ENCODE measurements around the gene GJA8.

Gene GJA8

DNA sequence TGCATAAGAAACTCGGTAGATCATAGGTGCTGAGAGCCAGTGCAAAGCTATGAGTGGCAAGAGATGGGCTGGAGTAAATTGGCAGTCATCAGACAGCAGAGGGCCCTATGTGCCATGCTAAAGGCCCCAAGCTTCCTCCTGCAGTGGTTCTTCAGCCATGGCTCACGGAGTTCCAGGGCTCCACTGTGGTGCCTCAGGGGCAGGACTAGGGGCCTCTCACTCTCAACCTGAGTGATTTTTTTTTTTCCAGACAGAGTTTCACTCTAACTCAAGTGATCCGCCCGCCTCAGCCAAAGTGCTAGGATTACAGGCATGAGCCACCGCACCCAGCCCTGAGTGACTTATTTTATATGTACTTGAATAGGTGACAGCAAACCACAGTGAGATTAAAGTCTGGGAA lies 10.4 kb upstream of the GJA8 start:
- no peak for TF ChIP-seq Cebpa-rat (IDR thresholded peaks at IDR 0.05)
- H3K27ac ChIP-seq: no peak overlapping the region
- H3K9ac ChIP-seq: no peak overlapping the region
- no peaks in the 10 kb centered on the region for H3K9me3 ChIP-seq
- no peaks in the 10 kb centered on the region for H3K36me3 ChIP-seq
- no peak overlapping the region for H3K4me2 ChIP-seq
- no peaks in the 10 kb centered on the region for H3K4me1 ChIP-seq
- no peak overlapping the region for H3K4me3 ChIP-seq
- H4K20me1 ChIP-seq: no peaks in the 10 kb centered on the region
- no peaks in the 10 kb centered on the region for H3K27me3 ChIP-seq

DNA sequence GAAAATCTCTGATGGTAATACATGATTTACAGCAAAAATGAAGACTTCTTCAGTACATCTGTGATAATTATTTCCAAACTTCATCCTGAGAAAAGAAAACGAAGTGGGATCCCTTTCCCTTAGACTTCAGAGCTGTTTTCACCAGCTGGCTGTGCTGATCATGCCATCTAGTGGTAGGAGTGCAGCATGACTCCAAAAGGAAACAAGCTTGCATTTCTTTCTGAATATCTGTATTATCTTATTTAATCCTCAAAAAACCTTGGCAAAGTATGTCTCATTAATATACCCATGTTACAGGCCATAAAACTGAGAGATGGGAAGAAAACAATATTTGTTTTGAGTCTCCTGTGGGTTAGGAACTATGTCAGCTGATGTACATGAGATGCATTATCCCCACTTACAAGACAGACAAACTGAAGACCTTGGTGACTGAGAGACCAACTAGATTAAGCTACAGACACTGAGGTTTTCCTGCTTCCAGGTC lies 9.8 kb upstream of the GJA8 start:
- H3K4me2 ChIP-seq: no peak overlapping the region
- no peaks in the 10 kb centered on the region for H3K4me1 ChIP-seq
- no peaks in the 10 kb centered on the region for H3K27me3 ChIP-seq
- no peaks in the 10 kb centered on the region for H3K36me3 ChIP-seq
- H3K4me3 ChIP-seq: no peak overlapping the region
- H4K20me1 ChIP-seq: no peaks in the 10 kb centered on the region
- TF ChIP-seq Cebpa-rat (IDR thresholded peaks at IDR 0.05): no peak
- H3K9me3 ChIP-seq: no peaks in the 10 kb centered on the region
- no peak overlapping the region for H3K9ac ChIP-seq
- H3K27ac ChIP-seq: no peak overlapping the region

DNA sequence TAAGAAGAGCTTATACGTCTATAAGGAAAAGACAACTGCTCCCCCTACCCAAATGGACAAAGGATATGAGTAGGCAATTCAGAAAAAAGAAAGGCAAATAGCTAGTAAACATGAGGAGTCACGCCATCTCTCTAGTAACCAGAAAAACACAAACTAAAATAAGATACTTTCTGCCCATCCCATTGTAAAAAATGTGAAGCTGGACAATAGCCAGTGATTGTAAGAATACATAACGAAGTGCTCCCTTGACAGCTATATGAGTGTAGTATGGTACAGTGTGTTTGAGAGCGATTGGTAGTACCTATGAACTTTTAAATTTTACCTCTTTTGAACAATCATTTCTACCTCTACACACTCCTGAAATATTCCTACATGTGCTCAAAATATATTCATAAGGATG lies 7.5 kb upstream of the GJA8 start:
- Histone ChIP-seq H3K9ac (no peak overlapping the region), H3K27me3 (no peaks in the 10 kb centered on the region), H3K27ac (no peak overlapping the region), H3K4me2 (no peak overlapping the region), H3K4me1 (no peaks in the 10 kb centered on the region), H3K36me3 (no peaks in the 10 kb centered on the region), H3K9me3 (no peaks in the 10 kb centered on the region), H3K4me3 (no peak overlapping the region), H4K20me1 (no peaks in the 10 kb centered on the region)
- no peak for TF ChIP-seq Cebpa-rat (IDR thresholded peaks at IDR 0.05)

DNA sequence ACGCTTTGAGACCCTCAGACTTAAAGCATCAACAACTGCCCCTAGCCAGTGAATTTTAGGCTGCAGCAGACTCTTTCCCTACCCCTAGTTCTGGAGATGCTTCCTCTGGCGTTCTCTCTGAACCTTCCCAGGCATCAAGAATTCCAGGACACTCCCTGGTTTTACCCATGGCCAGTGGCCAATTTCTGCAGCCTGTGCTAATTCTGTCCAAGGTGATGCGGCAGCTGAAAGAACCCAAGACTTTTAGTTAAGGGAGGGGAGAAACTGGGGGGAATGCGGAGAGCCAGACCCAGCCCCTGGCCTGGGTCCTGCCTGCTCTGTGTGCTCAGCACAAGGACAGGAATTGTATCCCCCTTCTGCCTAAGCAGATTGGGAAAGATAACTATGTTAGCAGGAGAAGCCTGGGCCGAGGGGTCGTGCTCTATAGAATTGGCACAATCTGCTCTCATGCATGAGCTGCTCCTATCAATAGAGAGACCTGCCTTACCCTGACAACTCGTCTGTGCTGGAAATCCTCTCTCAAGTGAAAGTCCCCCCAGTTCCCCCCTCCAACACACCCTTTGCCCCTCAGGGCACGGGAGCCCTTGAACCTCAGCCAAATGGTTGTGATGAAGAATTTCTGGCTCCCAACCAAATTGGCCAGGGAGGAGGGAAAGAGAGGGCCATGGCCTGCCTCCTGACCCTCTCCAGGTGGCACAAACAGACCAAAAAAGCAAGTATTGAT lies 5.4 kb upstream of the GJA8 start:
- H3K4me3 ChIP-seq: no peak overlapping the region
- peaks cover 12% of the 10 kb centered on the region for H3K4me1 ChIP-seq
- no peaks in the 10 kb centered on the region for H3K9me3 ChIP-seq
- H3K27ac ChIP-seq: no peak overlapping the region
- no peaks in the 10 kb centered on the region for H3K36me3 ChIP-seq
- H3K27me3 ChIP-seq: no peaks in the 10 kb centered on the region
- no peak overlapping the region for H3K9ac ChIP-seq
- no peak overlapping the region for H3K4me2 ChIP-seq
- no peaks in the 10 kb centered on the region for H4K20me1 ChIP-seq
- no peak for TF ChIP-seq Cebpa-rat (IDR thresholded peaks at IDR 0.05)

DNA sequence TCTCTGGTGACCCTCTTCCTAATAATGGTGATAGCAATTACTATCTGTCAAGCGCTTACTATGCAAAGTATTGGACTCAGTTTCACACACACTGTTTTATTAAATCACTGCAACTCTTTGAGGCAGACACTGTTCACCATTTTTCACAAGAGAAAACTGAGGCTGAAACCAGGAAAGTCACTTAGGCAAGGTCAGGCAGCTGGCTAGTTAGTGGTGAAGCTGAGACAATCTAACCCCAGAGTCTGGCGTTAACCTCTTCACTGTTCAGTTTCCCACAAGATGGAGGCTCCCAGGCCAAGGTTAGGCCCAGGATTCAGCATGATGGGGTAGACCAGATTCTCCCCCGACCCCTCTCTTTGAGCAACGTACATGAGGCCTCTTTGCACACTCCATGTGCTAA lies 4.8 kb upstream of the GJA8 start:
- TF ChIP-seq Cebpa-rat (IDR thresholded peaks at IDR 0.05): no peak
- Histone ChIP-seq H4K20me1 (no peaks in the 10 kb centered on the region), H3K36me3 (no peaks in the 10 kb centered on the region), H3K4me3 (no peak overlapping the region), H3K4me1 (peaks cover 18% of the 10 kb centered on the region), H3K9me3 (no peaks in the 10 kb centered on the region), H3K4me2 (no peak overlapping the region), H3K27me3 (no peaks in the 10 kb centered on the region), H3K27ac (no peak overlapping the region), H3K9ac (no peak overlapping the region)

DNA sequence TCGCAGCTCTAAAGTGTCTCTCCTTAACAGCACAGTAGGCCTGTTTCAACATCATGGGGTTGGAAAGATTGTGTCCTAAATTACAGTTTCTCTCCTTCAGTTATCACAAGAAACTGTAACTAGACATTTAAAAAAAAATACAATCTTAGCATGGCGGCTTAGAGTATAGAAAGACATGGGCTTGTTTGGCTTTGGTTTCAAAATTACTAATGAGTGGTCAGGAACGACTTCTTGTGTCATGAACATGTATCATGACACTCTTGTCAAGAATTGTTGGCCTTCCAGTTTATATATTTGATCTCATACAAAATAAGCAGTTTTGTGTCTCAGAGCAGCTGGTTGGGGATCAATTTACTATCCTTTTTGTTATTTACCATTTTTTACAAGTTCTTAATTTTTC lies 2.1 kb downstream of the GJA8 start:
- peak overlapping the region; percentile 12; the same call in 1 of the 2 replicates for H3K27ac ChIP-seq
- H3K27me3 ChIP-seq: no peaks in the 10 kb centered on the region
- H3K4me1 ChIP-seq: peaks cover 43% of the 10 kb centered on the region
- no peaks in the 10 kb centered on the region for H4K20me1 ChIP-seq
- peak overlapping the region; percentile 56 for H3K4me2 ChIP-seq
- no peak for TF ChIP-seq Cebpa-rat (IDR thresholded peaks at IDR 0.05)
- no peak overlapping the region for H3K9ac ChIP-seq
- H3K36me3 ChIP-seq: no peaks in the 10 kb centered on the region
- no peak overlapping the region for H3K4me3 ChIP-seq
- 0 out of 2 replicates have a peak, but pooled peaks cover 8% of the 10 kb centered on the region for H3K9me3 ChIP-seq

DNA sequence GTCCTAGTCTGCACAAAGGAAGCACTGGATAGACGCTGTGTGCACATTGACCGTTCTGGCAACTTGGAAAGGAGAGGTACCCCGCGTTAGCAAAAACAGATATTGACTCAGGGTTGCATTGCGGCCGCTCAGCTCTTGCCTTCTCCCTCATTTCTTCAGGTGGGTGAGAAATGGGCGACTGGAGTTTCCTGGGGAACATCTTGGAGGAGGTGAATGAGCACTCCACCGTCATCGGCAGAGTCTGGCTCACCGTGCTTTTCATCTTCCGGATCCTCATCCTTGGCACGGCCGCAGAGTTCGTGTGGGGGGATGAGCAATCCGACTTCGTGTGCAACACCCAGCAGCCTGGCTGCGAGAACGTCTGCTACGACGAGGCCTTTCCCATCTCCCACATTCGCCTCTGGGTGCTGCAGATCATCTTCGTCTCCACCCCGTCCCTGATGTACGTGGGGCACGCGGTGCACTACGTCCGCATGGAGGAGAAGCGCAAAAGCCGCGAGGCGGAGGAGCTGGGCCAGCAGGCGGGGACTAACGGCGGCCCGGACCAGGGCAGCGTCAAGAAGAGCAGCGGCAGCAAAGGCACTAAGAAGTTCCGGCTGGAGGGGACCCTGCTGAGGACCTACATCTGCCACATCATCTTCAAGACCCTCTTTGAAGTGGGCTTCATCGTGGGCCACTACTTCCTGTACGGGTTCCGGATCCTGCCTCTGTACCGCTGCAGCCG lies 5.4 kb downstream of the GJA8 start:
- no peaks in the 10 kb centered on the region for H3K36me3 ChIP-seq
- H3K9ac ChIP-seq: no peak overlapping the region
- H3K4me3 ChIP-seq: no peak overlapping the region
- TF ChIP-seq Cebpa-rat (IDR thresholded peaks at IDR 0.05): no peak
- no peaks in the 10 kb centered on the region for H4K20me1 ChIP-seq
- H3K27ac ChIP-seq: no peak overlapping the region
- peaks cover 25% of the 10 kb centered on the region for H3K4me1 ChIP-seq
- no peaks in the 10 kb centered on the region for H3K27me3 ChIP-seq
- no peak overlapping the region for H3K4me2 ChIP-seq
- H3K9me3 ChIP-seq: 0 out of 2 replicates have a peak, but pooled peaks cover 8% of the 10 kb centered on the region

DNA sequence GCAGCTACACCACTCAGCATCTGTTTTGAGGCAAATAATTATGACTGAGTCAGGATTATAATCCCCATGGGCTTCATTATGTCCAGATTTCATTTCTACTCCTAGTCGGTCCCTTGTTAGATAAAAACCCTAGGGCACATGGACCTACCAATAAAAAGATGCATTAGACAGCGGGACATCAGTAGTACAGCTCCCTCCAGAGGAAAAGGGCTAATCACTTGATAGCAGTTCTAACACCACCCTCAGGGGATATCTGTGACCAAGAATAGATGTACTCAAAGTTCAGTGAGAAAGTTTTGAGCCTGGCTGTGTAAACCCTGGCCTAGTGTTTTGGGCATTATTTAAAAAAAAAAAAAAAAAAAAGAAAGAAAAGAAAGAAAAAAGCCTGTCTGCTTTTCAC lies 10.0 kb downstream of the GJA8 start:
- no peak overlapping the region for H3K9ac ChIP-seq
- no peaks in the 10 kb centered on the region for H3K36me3 ChIP-seq
- no peaks in the 10 kb centered on the region for H3K27me3 ChIP-seq
- TF ChIP-seq Cebpa-rat (IDR thresholded peaks at IDR 0.05): no peak
- H3K9me3 ChIP-seq: 0 out of 2 replicates have a peak, but pooled peaks cover 8% of the 10 kb centered on the region
- no peak overlapping the region for H3K4me3 ChIP-seq
- no peak overlapping the region for H3K27ac ChIP-seq
- H3K4me2 ChIP-seq: no peak overlapping the region
- H3K4me1 ChIP-seq: peaks cover 8% of the 10 kb centered on the region
- no peaks in the 10 kb centered on the region for H4K20me1 ChIP-seq

DNA sequence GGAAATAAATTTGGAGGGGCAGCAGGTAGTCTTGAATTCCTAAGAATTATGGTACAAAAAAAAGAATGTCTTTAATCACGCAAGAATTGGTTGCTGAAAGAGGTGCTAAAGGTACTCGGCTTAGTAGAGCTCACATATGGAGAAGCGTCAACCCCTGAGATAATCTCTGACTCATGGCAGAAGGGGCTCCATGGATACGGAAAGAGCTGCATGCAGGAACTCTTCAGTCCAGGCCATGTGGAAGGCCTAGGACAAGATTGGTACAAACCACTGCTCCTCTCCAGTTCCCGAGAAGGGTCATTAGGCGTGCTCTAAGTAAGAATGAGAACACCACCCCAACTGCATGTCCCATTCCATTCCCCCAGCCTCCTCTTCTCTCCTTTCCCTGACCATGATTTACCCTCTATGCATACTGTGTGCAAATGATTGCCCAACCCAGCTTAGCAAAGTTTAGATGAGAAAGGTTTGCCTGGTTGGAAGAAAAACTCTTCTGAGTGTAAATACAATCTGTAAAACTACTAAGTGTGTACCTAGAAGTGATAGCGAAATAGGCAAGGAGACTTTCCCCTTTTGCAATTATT lies 10.9 kb downstream of the GJA8 start:
- Histone ChIP-seq H3K4me2 (no peak overlapping the region), H3K4me1 (peaks cover 2% of the 10 kb centered on the region; the same call in 1 of the 2 replicates), H3K9me3 (no peaks in the 10 kb centered on the region), H3K27me3 (no peaks in the 10 kb centered on the region), H4K20me1 (no peaks in the 10 kb centered on the region), H3K36me3 (no peaks in the 10 kb centered on the region), H3K4me3 (no peak overlapping the region), H3K9ac (no peak overlapping the region), H3K27ac (no peak overlapping the region)
- TF ChIP-seq Cebpa-rat (IDR thresholded peaks at IDR 0.05): no peak

DNA sequence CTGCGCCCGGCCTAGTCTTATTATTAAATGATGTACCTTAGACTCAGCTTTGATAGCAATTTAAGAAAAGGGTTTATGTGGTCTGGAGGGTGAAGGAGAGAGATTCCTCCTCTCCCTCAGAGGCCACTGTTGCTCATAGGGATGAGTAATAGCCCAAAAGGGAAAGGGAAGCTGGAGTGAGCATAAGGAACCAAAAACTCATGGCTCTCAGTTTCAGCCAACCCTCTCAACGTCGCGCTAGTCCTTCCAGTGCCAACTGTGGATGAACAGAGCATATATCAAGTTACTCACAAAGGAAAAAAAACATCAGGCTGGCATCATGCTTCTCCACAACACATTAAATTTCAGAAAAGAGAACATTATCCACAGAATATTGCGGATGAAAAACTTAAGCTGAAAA lies 17.3 kb downstream of the GJA8 start:
- H3K4me3 ChIP-seq: no peak overlapping the region
- H3K4me2 ChIP-seq: no peak overlapping the region
- H3K36me3 ChIP-seq: no peaks in the 10 kb centered on the region
- no peak for TF ChIP-seq Cebpa-rat (IDR thresholded peaks at IDR 0.05)
- no peaks in the 10 kb centered on the region for H3K4me1 ChIP-seq
- no peaks in the 10 kb centered on the region for H3K9me3 ChIP-seq
- no peaks in the 10 kb centered on the region for H3K27me3 ChIP-seq
- no peak overlapping the region for H3K27ac ChIP-seq
- H3K9ac ChIP-seq: no peak overlapping the region
- H4K20me1 ChIP-seq: no peaks in the 10 kb centered on the region
